Measurements from ENCODE around the gene GMDS. TPM values are rescaled to one million over a fixed set of nuclear protein-coding genes. Genes with fewer than 3 reads are reported as not detected.

The GMDS gene
- total and polyA plus RNA-seq, 2 of the 8 experiments (the other 6 are each of a cell fraction or from before 2014, with no cell fraction given): 16.8 to 50.0 TPM

DNA sequence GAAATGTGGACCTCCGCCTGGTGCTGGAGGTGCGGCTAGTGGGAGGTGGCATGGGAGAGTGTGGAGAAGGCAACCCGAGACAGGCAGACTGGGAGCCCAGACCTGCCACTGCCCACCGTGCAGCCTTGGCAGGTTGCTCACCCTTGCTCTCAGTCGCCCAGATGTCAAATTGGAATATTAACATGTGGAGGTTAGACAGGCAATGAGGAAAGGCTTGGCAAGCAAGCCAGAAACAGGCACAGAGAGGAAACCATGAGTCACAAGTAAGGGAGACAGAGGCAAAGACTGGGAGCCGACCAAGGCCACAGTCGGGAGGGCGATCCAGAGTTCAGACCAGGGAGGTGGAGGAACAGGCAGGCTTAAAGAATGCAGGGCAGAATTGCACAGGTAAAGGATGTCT is 457.5 kb downstream of the GMDS start:
- H3K14ac ChIP-seq (ENCODE audit: insufficient read length): no peak overlapping the region
- no peaks in the 10 kb centered on the region for H3K23me2 ChIP-seq (ENCODE audit: low read depth, low read length)
- H3K4me2 ChIP-seq (ENCODE audit: insufficient read depth in 1 of 2, low read depth in 2 of 2, low read length in 2 of 2): no peak overlapping the region
- H4K8ac ChIP-seq (ENCODE audit: extremely low read depth, insufficient read depth, low read length): no peak overlapping the region; the same call in 1 of the 2 replicates
- no peak overlapping the region for H2AK5ac ChIP-seq (ENCODE audit: low read depth, low read length)
- H3K18ac ChIP-seq (ENCODE audit: extremely low read depth, low read length): no peak overlapping the region
- no peaks in the 10 kb centered on the region for H3K79me1 ChIP-seq (ENCODE audit: low read depth, low read length)
- H3K4ac ChIP-seq (replicated peaks; ENCODE audit: insufficient read length, low read depth, low read length): no peak overlapping the region
- no peak for TF ChIP-seq MAFK (IDR thresholded peaks at IDR 0.05; ENCODE audit: low read depth, low read length)
- no peak for TF ChIP-seq POLR2A (IDR thresholded peaks at IDR 0.05; ENCODE audit: control extremely low read depth in 1 of 2, low read depth in 2 of 2, low read length in 2 of 2)
- no peak overlapping the region for H3K56ac ChIP-seq (replicated peaks; ENCODE audit: insufficient read length, low read depth, low read length)
- no peaks in the 10 kb centered on the region for H3K36me3 ChIP-seq (ENCODE audit: control insufficient read depth in 2 of 4, insufficient read depth in 4 of 4, low read length in 3 of 4)
- H2AFZ ChIP-seq (ENCODE audit: low read length): no peak overlapping the region
- no peak overlapping the region for H2BK5ac ChIP-seq (ENCODE audit: low read depth, low read length)
- H4K5ac ChIP-seq (ENCODE audit: insufficient read length, low read depth, low read length): no peak overlapping the region
- DNase-seq (ENCODE audit: low read depth in 1 of 2, low spot score in 2 of 2): no peak
- H2BK12ac ChIP-seq (ENCODE audit: low read depth, low read length): no peak overlapping the region
- no peak overlapping the region for H2BK15ac ChIP-seq (ENCODE audit: low read length)
- no peak overlapping the region for H3K4me3 ChIP-seq (ENCODE audit: extremely low read depth in 1 of 4, insufficient read depth in 2 of 4, low read depth in 3 of 4, low read length in 4 of 4)
- no peak overlapping the region for H3K23ac ChIP-seq (ENCODE audit: insufficient read length)
- no peaks in the 10 kb centered on the region for H3K9me3 ChIP-seq (ENCODE audit: insufficient read depth in 2 of 2, low read depth in 1 of 2, low read length in 1 of 2)
- H3K9ac ChIP-seq (replicated peaks in 1 of 4; ENCODE audit: extremely low read depth in 1 of 4, low read depth in 3 of 4, low read length in 3 of 4): no peak overlapping the region
- H3K4me1 ChIP-seq (replicated peaks in 1 of 4; ENCODE audit: control insufficient read depth in 3 of 4, insufficient read depth in 4 of 4, low read length in 3 of 4): no peaks in the 10 kb centered on the region
- CTCF ChIA-PET (ENCODE audit: partially characterized antibody): no interaction called here
- no peak for FAIRE-seq
- POLR2A ChIA-PET (ENCODE audit: partially characterized antibody): no interaction called here
- no peak overlapping the region for H2BK120ac ChIP-seq (replicated peaks; ENCODE audit: low read depth, low read length)
- H3K79me2 ChIP-seq (ENCODE audit: control insufficient read depth in 1 of 2, insufficient read depth in 2 of 2, low read length in 2 of 2): no peaks in the 10 kb centered on the region
- no peaks in the 10 kb centered on the region for H3K27me3 ChIP-seq (replicated peaks in 1 of 4; ENCODE audit: control insufficient read depth in 3 of 4, extremely low read depth in 1 of 4, insufficient read depth in 3 of 4, low read length in 3 of 4)
- no peak overlapping the region for H2BK20ac ChIP-seq (ENCODE audit: low read length)
- 91% methylated on average over 8 of the region's 8 CpGs; no CpG with 5 or more reads in 1 of the 2 experiments for WGBS, 2 experiments (ENCODE audit: extremely low coverage in 1 of 2, insufficient coverage in 1 of 2, insufficient read length in 1 of 2, insufficient replicate concordance in 2 of 2, low coverage in 1 of 2, low lambda C conversion rate in 2 of 2, missing lambda C conversion rate in 1 of 2)
- no peak overlapping the region for H4K91ac ChIP-seq (replicated peaks; ENCODE audit: insufficient read length, low read length)
- H3K27ac ChIP-seq (ENCODE audit: low read depth, low read length): no peak overlapping the region
- no peaks in the 10 kb centered on the region for H4K20me1 ChIP-seq (replicated peaks in 1 of 2; ENCODE audit: control insufficient read depth in 1 of 2, insufficient read depth in 2 of 2, low read length in 2 of 2)
